Fibroblast of skin of left biceps (primary cell): ENCODE data around the gene DTX1.

Source experiments
- DNase-seq, 2 experiments: peaks; one replicate each; pipeline ENCODE4 v3.0.0-alpha.2; 2013; ENCODE audit warnings: low read depth in 2 of 2

DTX1 gene

DNA sequence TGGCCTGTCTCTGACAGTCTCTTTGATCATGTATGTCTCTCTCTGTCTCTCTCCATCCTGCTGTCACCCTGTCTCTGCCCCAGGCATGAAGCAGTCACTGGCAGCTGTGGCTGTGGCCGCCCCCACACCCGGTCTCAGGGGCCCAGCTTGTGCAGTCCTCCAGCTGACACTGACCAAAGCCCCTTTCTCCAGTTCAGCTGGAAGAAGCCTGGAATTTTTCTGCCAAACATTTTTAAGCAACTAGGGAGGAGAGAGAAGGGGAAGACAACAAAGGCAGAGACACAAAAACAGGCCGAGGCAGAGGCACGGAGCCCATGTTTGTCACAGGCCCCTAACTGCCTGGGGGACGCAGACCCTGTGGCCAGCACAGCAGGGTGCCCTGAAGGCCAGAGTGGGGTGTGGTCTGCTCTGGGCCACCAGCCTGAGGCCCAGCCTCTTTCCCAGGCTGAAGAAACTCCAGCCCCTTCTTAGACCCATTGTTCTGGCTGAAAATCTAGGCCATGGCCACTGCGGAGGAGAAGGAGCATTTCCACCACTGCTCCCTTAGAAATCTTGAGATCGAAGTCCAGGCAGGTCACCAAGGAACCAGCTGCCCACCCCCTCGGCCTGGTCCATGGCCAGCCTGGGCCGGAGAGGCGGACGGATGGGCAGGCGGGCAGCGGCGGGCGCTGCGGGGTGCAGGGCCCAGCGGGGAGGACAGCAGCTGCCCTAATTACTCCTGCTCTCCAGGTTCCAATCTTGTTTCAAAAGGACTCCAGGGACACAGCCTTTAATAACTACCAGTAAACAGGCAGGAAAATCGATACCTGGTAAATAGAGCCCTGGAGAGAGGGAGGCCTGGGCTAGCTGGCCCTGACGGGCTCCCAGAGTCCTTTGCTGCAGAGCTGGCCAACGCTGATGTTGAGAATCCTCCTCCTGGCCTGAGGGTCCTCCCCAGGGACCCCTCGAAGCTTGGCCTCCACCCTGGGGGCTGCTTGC lies 14.9 kb downstream of the DTX1 start:
- no peak for DNase-seq

DNA sequence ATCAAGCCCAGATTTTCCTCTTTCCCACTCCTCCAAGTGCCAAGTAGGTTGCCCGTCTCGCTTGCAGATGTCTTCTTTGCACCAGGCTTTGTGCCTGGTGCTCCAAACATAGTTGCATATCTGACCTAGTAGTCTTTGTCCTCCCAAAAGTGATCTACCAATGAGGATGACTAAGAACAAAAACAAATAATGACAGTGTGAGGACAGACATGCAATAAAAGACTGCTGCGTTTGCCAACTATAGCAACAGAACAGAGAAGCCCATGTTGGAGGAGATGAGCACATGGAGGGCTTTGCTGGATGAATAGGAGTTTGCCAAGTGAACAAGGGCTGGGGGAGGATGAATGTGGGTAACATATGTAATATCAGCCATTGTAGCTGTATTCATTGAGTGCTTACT lies 15.6 kb downstream of the DTX1 start:
- no peak for DNase-seq

DNA sequence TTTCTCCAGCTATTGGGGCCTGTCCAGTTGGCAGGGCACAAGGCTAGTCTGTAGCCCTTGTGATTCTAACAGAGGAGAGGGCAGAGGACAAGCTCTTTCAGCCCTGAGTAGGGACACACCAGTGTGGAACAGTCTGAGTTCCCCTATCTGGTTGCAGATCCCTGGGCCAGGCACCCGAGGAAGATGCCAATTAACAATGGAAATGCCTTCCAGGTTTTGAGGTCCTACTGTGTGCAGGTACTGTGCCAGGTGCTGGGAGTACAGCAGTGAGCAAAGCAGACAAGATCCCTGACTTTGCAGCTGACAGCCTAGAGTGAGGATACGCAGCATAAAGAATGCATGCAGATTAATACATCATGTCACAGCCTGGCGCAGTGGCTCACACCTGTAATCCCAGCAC lies 17.1 kb downstream of the DTX1 start:
- no peak for DNase-seq

DNA sequence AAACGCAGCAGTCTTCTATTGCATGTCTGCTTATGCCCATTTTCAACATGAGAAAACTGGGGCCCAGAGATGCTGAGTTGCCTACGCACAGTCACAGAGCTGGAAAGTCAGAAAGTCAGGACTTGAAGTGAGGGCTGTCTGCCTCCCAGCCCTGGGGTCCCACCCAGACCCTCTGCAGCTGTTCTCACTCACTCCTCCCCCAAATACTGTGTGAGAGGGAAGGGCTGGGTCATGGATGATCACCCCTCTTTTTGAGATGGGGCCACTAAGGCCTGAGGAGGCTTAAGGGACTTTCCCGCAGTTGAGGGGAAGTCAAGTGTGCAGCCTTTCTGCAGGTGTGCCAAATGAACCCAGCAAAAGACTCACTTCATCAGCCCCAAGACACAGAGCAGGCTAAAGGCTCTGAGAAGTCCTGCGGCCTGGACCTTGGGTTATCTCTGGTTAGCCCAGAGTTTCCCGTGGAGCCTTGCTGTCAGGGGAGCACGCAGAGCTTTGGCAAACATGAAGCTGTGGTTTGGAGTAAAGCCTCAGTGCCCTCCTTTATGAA lies 18.7 kb downstream of the DTX1 start:
- no peak for DNase-seq

DNA sequence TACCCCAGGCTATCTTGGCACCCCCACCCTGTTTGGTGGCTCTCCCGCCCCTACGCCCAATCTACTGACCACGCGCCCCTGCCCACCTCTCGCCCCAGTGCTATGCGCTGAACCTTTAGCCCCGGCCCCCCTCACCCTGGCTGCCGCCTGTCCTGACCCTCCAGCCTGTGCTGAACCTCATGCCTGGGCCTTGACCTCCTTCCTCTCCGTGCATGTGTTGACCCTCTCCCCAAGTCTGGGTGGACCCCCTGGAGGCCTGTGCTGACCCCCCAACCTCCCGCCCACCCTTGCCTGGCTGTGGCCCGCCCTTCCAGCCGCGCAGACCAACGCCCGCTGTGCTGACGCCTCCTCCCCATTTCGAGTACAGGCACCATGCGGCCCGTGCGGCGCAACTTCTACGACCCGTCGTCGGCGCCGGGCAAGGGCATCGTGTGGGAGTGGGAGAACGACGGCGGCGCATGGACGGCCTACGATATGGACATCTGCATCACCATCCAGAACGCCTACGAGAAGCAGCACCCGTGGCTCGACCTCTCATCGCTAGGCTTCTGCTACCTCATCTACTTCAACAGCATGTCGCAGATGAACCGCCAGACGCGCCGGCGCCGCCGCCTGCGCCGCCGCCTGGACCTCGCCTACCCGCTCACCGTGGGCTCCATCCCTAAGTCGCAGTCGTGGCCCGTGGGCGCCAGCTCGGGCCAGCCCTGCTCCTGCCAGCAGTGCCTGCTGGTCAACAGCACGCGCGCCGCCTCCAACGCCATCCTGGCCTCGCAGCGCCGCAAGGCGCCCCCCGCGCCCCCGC lies 20.7 kb downstream of the DTX1 start:
- DNase-seq = no peak

DNA sequence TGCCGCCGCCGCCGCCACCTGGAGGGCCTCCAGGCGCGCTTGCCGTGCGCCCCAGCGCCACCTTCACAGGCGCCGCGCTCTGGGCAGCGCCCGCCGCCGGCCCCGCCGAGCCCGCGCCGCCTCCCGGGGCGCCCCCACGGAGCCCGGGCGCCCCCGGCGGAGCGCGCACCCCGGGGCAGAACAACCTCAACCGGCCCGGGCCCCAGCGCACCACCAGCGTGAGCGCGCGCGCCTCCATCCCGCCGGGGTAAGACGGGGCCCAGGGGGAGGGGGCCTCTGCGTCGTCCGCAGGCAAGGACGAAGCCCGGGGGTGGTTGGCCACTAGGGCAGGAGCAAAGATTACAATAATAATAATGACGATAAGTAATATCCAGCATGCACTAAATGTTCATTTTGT lies 21.3 kb downstream of the DTX1 start:
- no peak for DNase-seq

DNA sequence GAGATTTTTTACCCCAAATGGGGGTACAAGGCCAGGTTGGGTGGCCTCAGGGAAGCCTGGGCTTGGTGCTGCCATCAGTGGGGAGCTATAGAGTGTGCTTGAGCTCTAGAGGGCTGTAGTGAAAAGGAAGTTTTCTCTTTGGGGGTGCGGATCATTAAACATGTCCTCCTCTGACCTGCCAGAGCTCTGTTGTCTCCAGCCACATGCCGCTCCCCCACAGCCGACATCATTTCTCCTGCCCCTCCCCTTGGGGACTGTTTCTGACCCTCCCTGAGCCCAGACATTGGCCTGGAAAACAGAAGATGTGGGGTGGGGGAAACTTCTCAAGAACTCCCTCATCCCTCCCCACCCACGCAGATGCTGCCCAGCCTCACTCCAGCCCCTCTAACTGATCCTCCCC lies 25.3 kb downstream of the DTX1 start:
- no peak for DNase-seq

DNA sequence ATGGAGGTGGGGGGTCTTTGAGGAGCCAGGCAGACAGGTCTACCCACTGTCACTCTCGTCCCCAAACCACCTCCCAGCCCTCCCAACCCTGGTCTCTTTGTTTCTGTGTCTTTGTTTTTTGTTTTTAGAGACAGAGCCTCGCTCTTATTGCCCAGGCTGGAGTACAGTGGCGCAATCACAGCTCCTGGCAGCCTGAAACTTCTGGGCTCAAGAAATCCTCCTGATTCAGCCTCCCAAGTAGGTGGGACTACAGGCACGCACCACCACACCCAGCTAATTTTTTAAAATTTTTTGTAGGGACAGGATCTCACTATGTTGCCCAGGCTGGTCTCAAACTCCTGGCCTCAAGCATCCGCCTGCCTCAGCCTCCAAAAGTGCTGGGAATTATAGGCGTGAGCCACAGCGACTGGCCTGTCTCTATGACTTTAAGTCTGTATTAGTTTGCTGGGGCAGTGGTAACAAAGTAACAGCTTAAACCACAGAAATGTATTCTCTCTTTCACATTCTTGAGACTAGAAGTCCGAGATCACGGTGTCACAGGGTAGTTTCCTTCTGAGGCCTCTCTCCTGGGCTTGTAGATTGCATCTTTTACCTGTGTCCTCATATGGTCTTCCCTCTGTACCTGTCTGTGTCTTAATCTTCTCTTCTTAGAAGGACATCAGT lies 26.1 kb downstream of the DTX1 start:
- DNase-seq = no peak

DNA sequence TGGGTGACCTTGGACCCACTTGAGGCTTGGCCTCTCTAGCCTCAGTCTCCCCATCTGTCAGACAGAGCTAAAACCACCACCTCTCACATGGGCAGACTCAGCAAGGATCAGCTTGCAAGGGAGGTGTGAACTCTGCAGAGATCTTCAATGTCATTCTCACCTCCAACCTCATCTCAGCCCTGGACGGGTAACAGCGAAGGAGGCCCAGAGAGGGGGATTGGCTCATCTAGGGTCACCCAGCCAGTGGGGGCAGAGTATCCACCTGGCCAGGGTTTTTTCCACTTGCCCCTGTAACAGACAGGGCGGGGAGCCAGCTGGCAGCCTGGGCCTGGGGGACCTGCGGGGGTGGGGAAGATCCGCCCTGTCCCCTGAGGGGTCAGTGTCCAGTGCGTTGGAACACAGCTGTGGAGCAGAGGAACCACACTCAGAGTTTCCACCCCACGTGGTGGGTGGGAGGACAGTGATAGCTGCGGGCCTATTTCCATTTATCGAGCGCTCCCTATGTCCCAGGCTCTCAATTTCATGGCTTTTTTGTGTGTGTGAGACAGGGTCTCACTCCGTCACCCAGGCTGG lies 27.4 kb downstream of the DTX1 start:
- no peak for DNase-seq

DNA sequence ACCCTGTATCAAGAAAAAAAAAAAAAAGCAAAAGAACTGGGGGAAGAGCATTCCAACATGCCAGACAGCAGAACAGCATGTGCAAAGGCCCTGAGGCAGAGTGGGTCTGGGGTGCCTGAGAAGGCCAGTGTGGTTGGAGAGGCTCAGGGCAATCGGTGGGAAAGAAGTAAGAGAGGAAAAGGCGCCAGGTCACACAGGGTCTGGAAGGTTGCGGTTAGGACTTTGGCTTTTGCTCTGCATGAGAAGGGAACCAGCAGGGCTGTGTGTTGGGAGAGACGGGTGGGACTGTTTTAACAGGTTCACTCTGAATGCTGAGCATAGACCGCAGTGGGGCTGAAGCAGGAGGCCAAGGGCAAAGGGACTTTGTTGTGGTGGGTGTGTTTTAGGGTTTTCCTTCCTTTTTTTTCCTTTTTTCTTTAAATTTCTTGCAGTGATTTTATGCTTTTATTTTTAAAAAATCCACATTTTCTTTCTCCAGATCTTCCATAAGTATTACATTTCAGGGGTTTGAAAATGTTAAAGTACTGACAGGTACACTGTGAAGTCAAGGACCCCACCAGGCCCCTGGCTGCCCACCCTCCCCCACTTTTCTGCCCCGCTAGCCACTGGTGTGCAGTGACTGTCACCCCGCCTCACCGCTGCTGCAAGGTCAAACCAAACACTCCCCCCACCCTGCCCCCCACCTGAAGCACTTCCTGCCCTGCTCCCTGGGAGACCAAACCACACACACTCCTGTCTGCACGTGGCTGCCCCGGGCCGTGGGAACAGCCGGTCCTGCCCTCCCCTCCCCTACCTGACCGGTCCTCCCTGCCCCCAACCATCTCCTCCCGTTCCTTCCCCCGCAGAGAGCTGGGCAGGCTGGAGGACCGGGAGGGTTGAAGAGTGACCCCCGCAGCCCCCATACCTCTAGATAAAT lies 30.0 kb downstream of the DTX1 start:
- DNase-seq = no peak

DNA sequence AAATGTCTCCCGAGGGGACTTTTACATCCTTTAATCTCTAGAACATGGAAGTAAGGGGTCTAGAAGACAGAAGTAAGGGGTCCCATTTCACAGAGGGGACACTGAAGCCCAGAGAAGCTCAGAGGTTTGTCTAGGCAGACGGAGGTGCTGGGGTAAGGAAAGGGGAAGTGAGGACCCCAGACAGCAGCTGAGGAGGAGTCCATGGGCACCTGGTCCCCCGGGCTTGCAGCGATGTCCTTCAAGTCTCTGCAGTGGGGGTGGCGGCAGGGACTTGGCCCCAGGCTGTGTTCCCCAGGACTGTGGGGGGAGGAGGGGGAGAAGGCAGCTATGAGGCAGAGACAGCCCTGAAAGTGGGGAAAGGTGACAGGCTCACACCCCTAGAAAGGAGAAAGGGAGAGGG lies 30.7 kb downstream of the DTX1 start:
- DNase-seq = no peak

DNA sequence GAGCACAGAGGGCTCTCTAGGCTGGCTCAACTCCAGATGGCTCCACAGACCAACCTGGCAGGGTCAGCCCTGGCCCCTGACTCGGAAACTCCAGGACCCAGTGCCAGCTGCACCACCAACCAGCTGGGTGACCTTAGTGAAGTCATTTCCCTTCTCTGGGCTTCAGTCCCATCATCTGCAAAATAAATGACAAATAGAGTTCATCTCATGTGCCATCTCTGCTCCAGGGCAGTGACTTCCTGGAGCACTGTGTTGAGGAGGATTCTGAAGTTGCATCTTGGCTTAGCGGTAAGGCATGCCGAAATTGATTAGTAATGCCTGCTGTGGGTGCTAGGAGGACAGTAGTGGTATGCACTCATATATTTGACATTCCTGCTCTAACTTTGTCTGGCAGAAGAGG lies 31.5 kb downstream of the DTX1 start:
- no peak for DNase-seq

DNA sequence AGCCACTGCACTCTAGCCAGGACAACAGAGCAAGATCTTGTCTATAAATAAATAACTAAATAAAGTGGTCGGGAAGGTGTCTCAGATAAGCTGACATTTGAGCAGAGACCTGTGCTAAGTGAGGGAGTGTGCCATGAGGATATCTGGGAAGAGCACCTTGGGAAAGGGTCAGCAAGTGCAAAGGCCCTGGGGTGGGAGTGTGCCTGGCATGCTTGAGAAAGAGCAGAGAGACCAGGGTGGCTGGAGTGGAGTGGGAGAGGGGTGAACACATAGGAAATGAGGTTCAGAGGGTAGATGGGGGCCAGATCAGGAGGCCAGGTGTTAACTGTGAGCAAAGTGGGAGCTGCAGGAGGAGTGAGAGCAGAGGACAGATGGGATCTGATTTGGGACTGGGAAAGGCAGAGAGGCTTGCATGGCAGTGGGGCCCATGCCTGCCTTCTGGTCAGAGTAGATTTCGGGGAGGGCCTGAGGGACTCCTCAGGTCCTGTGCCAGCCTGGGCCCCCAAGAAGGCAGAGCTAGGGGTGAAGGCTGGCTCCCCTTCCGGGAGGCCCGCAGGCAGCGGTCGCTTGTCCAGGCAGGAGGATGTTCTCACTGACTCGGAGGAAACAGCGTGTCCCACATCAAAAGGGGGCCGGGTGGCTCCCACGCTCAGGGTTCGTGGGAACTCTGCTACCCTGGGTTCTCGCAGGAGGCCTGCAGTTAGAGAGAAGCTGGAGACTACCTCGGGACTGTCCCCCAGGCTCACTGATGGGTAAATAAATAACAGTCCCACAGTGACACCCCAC lies 32.6 kb downstream of the DTX1 start:
- DNase-seq = no peak

DNA sequence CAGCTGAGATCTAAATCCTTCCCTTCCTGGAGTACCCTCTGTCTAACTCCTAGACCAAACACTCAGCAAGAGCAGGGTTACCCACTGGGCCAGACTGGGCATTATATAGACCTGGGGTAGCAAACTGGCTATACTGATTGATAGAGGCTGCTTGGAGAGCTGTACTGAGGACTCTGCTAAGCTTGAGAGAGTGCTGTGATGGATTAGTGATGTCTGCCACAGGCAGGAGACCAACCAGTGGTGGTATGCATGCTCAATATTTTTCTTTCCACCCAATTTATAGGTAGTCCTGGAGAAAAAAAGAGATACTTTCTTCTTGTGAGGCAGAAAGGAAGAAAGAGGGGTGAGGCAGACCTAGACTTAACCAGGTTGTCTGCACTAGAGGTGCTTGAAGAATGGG lies 33.3 kb downstream of the DTX1 start:
- DNase-seq = no peak

DNA sequence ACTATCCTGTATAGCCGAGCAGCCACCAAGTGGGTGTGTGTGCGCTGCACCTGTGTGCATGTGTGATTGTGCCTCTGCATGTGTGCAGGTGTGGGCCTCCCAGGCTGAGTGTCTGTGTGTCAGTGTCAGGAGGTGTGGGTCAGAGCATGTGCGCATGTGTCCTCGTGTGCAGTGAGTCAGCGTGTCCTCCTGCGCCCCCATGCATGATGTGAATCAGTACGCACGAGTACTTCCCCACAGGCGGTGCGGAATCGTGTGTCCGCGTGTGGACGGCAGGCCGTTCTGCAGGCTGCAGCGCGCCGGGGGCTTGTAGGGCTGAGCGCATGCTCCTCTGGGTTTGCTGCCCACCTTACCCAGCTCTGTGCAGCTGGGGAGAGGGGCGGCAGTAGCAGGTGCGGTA lies 34.2 kb downstream of the DTX1 start:
- DNase-seq = no peak

DNA sequence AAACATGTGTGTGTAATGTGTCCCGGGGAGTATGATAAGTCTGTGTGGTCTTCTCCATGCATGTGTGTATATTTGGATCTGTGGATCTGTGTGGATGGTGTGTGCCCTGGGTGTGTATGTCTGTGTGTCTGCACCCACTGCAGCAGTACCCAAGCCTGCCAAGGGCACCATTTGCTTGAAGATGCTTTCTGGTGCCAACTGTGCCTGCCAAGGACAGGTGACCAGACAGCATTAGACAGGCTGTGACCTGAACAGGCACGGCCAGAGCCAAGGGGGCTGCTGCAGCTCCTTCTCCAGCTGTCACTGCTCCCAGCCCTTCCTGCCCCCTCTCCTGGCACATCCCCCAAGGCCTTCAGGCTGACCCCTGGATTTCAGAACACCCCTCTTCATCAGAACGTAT lies 35.0 kb downstream of the DTX1 start:
- DNase-seq = no peak

DNA sequence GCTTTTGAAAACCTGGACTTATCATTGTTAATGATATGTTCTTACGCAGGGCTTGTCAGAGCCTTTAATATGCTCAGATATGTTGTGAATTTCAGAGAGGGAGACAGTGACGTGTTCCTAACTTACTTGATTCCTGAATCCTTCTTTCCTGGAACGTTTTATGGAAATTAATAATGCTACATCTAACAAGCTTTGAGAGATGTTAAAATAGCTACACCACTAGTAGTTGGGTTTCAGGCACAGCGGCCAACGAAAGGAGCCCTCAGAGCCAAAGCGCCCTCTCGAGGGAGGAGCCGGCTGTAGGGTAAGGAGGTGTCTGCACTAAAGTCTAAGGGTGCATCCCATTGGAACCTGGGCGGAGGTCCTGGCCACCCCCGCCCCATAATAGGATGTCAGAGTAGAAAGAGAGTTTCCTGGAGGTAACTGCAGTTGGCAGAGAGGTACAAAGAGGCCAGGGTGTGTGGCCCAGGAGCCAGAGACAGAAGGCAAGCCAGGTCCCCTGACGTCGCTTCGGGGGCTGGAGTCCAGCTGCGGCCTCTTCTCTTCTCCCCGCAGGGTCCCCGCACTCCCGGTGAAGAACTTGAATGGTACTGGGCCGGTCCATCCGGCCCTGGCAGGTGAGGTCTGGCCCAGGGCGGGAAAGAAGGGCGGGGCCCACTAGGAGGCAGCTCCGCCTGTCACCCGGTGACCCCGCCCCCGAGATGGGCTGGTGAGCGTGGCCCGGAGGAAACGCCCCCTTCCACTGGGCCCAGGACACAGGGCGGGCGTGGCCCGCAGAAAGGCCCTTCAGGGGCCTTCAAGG lies 36.3 kb downstream of the DTX1 start:
- no peak for DNase-seq

DNA sequence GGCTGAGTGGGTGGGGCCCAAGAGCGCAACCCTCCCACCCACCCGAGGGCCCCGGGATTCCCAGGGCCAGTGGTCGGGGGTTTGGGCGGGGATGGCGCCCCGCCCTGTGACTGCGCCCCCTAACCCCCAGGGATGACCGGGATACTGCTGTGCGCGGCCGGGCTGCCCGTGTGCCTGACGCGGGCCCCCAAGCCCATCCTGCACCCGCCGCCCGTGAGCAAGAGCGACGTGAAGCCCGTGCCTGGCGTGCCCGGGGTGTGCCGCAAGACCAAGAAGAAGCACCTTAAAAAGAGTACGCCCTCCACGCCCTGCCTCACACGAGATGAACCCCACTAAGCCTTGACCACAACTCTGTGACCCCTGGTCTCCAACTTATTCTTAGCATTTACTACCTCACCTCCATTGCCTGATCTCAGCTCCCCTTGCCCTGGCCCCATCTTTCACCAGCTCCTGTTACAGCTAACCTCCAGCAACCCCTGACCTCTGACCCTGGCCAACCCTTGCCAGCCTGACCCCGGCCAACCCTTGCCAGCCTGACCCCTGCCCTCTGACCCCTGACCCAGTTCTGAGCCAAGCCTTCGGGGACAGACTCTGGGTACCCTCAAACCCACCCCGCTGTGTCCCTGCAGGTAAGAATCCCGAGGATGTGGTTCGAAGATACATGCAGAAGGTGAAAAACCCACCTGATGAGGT lies 37.0 kb downstream of the DTX1 start:
- DNase-seq = no peak
